NB4 (cell line): Measurements from ENCODE around the gene MARCO.

Source experiments
- DNase-seq: peaks from one replicate; pipeline ENCODE4 v3.0.0; 2010; ENCODE audit warnings: low read depth
- H3K4me3 ChIP-seq: one replicate; pipeline ENCODE4 v1.5.1; 2011; ENCODE audit warnings: mild to moderate bottlenecking, low read depth, low read length, moderate library complexity
- MYC ChIP-seq: IDR thresholded peaks from 2 replicates; pipeline ENCODE4 v1.6.1; 2011; ENCODE audit warnings: low read depth, low read length
- POLR2A ChIP-seq: IDR thresholded peaks from 2 replicates; pipeline ENCODE4 v1.6.1; 2011; ENCODE audit warnings: mild to moderate bottlenecking; ENCODE audit not compliant: insufficient read length; ENCODE audit errors: extremely low read depth
- TF ChIP-seq, protein P1 (sequence below): IDR thresholded peaks from one replicate; pipeline ENCODE4 v1.5.1; 2012; ENCODE audit warnings: low read depth, low read length
- TF ChIP-seq, protein P2 (sequence below): IDR thresholded peaks from 2 replicates; pipeline ENCODE4 v1.6.1; 2011; ENCODE audit warnings: low read depth, low read length

Gene MARCO

DNA sequence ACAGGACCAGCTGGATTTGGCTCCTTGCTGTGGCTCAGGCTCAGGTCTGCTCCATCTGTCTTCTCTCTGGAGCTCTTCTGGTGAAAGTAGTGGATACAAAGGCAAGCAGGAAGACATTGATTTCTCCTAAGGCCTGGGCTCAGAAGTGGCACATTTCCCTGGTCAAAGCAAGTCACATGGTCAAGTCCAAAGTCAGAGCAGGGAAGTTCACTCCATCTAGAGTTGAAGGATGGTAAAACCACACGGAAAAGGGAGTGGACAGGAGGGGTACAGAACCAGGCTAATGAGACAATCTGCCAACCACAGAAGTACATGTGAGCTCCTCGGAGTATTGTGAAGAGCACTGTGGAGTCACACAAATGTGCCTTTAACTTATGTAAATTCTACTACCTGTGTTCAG lies 66.1 kb downstream of the MARCO start:
- H3K4me3 ChIP-seq = no peak overlapping the region
- peak; percentile 43 for DNase-seq
- TF ChIP-seq, protein P1, sequence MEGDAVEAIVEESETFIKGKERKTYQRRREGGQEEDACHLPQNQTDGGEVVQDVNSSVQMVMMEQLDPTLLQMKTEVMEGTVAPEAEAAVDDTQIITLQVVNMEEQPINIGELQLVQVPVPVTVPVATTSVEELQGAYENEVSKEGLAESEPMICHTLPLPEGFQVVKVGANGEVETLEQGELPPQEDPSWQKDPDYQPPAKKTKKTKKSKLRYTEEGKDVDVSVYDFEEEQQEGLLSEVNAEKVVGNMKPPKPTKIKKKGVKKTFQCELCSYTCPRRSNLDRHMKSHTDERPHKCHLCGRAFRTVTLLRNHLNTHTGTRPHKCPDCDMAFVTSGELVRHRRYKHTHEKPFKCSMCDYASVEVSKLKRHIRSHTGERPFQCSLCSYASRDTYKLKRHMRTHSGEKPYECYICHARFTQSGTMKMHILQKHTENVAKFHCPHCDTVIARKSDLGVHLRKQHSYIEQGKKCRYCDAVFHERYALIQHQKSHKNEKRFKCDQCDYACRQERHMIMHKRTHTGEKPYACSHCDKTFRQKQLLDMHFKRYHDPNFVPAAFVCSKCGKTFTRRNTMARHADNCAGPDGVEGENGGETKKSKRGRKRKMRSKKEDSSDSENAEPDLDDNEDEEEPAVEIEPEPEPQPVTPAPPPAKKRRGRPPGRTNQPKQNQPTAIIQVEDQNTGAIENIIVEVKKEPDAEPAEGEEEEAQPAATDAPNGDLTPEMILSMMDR = peak; percentile 20
- TF ChIP-seq, protein P2, sequence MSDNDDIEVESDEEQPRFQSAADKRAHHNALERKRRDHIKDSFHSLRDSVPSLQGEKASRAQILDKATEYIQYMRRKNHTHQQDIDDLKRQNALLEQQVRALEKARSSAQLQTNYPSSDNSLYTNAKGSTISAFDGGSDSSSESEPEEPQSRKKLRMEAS = 0 out of 2 replicates have a peak, but pooled peaks have one; percentile 14
- TF ChIP-seq MYC = no peak
- no peak for TF ChIP-seq POLR2A

DNA sequence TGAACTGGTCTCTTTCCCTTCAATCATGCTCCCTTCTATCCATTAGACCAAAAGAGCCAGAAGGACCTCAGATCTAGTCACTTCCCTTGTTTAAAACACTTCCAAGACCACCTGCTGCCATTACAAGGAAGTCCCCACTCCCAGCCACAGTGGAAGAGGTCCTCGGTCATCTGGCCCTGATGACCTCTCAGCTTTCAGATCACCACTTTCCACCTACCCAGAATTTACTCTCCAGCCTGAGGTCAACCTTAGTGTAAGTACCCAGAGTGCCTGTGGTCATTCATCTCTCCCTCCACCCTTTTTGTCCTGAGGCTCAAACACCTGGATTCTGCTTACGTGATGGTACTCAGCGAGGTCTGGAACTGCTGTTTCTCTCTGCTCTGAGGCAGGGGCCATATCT lies 67.1 kb downstream of the MARCO start:
- no peak for TF ChIP-seq MYC
- TF ChIP-seq, protein P2 = no peak
- no peak for TF ChIP-seq POLR2A
- TF ChIP-seq, protein P1 = no peak
- H3K4me3 ChIP-seq = no peak overlapping the region
- no peak for DNase-seq

DNA sequence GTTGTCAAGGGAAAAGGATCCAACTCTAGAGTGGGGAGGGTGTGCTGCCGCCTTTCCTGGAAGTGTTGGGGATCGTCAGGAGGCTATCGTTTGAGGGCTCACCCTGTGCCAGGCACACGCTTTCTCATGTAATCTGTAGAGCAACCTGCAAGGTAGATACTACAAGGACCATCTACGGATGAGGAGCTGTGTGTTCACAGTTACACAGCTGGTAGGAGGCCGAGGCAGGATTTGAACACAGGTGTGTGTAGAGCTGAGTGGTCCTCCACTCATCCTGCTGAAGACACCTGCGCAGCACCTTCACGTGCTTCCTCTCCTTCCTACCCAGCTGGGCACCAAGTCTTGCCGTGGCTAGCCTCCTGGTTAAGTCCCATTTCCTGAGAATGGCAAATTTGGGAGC lies 68.3 kb downstream of the MARCO start:
- DNase-seq = no peak
- no peak overlapping the region for H3K4me3 ChIP-seq
- TF ChIP-seq, protein P2 = no peak
- TF ChIP-seq POLR2A (no peak), MYC (no peak)
- TF ChIP-seq, protein P1 = no peak

DNA sequence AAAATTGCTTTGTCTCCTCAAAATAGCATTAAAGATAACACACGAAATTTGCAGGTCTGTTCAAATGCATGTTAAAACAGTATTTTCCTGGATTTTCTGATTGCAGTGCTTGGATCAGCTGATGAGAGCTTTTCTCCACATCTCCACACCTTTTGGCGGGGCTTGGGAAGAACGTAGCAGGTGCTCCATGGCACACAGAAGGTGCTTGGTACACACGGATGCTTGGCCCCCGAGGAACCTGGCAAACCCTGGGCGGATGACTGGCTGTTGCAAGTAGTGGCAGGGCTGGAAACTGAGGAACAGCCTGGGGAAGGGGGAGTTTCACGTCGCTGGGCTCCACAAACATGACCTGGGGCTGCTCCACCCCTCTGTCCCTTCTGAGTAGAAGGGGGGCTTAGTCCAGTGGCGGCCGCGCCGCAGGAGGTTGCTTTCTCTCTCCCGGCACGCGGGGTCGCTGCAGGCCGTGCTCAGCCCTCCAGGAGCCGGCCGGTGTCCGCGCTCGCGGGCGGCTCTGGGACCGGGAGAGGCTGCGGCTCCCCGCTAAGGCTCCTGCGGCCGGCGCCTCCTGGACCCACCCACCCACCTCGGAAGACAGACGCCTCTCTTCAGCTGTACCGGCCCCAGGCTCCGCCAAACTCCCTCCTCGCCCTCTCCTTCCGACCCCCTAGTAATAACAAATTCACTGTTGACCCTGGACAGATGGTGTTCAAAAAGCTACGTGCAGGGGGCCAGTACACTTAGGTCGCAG lies 69.3 kb downstream of the MARCO start:
- peak; percentile 69 for DNase-seq
- TF ChIP-seq POLR2A = no peak
- TF ChIP-seq, protein P2 = no peak
- TF ChIP-seq, protein P1 = peak; percentile 50
- no peak for TF ChIP-seq MYC
- H3K4me3 ChIP-seq = no peak overlapping the region

DNA sequence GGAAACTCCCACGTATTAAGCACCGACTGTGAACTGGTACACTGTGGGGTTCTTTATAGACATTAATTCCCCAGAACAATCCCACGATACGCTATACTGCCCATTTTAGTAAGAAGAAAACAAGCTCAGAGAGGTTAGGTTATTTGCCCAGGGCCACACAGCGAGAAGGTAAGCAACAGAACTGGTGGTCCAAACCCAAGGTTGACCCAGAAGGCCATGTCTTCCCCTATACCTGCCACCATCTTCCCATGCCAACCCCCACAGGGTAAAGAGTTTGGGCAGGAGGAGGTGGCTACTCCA lies 69.9 kb downstream of the MARCO start:
- TF ChIP-seq, protein P2 = no peak
- no peak for TF ChIP-seq MYC
- TF ChIP-seq POLR2A = no peak
- TF ChIP-seq, protein P1 = no peak
- no peak for DNase-seq
- no peak overlapping the region for H3K4me3 ChIP-seq
